ENCODE measurements around the gene SPATA45.

Gene SPATA45

GRCh38 chr1:212827831-212828278 is 19.6 kb downstream of the SPATA45 start:
- DNase-seq, result no peak

GRCh38 chr1:212827171-212827776 is 20.2 kb downstream of the SPATA45 start:
- DNase-seq, result no peak

- DNase-seq, result no peak
Observed at GRCh38 chr1:212825798-212826452, 21.5 kb downstream of the SPATA45 start.

GRCh38 chr1:212824201-212824600 is 23.2 kb downstream of the SPATA45 start:
- no peak for DNase-seq

- no peak for DNase-seq
Observed at GRCh38 chr1:212822956-212823355, 24.5 kb downstream of the SPATA45 start.

- DNase-seq, result no peak
Observed at GRCh38 chr1:212820969-212821368, 26.5 kb downstream of the SPATA45 start.

- no peak for DNase-seq
Observed at GRCh38 chr1:212819726-212820125, 27.7 kb downstream of the SPATA45 start.

GRCh38 chr1:212816567-212817278 is 30.7 kb downstream of the SPATA45 start:
- no peak for DNase-seq

- no peak for DNase-seq
Observed at GRCh38 chr1:212814537-212815334, 32.7 kb downstream of the SPATA45 start.

- no peak for DNase-seq
Observed at GRCh38 chr1:212805767-212806166, 41.7 kb downstream of the SPATA45 start.

- DNase-seq, result no peak
Observed at GRCh38 chr1:212797681-212798080, 49.8 kb downstream of the SPATA45 start.

- no peak for DNase-seq
Observed at GRCh38 chr1:212794561-212795014, 52.9 kb downstream of the SPATA45 start.

GRCh38 chr1:212792396-212792908 is 55.0 kb downstream of the SPATA45 start:
- no peak for DNase-seq

- peak; percentile 91 for DNase-seq
Observed at GRCh38 chr1:212791676-212792395, 55.6 kb downstream of the SPATA45 start, which contains the start of the genes NSL1 and TATDN3. Gene NSL1, minus strand, starts transcription at chr1:212791777. Its CDS starts 14 bp downstream, at chr1:212791763. Gene TATDN3, plus strand, starts transcription at chr1:212791894. Its CDS starts 28 bp downstream, at chr1:212791922.

- DNase-seq, result no peak
Observed at GRCh38 chr1:212791261-212791675, 56.2 kb downstream of the SPATA45 start.

- no peak for DNase-seq
Observed at GRCh38 chr1:212785871-212786270, 61.6 kb downstream of the SPATA45 start.

GRCh38 chr1:212783976-212784375 is 63.5 kb downstream of the SPATA45 start:
- no peak for DNase-seq

GRCh38 chr1:212782422-212783154 is 64.9 kb downstream of the SPATA45 start:
- no peak for DNase-seq

- DNase-seq, result no peak
Observed at GRCh38 chr1:212781225-212781624, 66.2 kb downstream of the SPATA45 start.

GRCh38 chr1:212780759-212781158 is 66.7 kb downstream of the SPATA45 start:
- DNase-seq, result no peak
